Tibial artery (tissue), 4 donors: Measurements from ENCODE around the gene OTX2.

Experiments
- DNase-seq, 2 donors: peaks; one replicate each; pipeline ENCODE4 v3.0.0-alpha.2; 2019
- H3K27ac ChIP-seq, 2 donors: fragments of 200-600 bp; sonication (generic) in 1 of 2; 1 replicate in 1 of 2; 2 replicates in 1 of 2; pipeline ENCODE4 v1.5.1; 2018 to 2019; ENCODE audit warnings: mild to moderate bottlenecking in 1 of 2
- H3K27me3 ChIP-seq, 2 donors: fragments of 200-600 bp; sonication (generic) in 1 of 2; one replicate each; pipeline versions ENCODE4 v1.5.1 to v1.6.0; 2016 to 2019
- H3K36me3 ChIP-seq, 3 donors: fragments of 200-600 bp; sonication (generic) in 2 of 3; one replicate each; pipeline ENCODE4 v1.5.1; 2016 to 2019; ENCODE audit warnings: mild to moderate bottlenecking in 2 of 3
- H3K4me1 ChIP-seq, 4 donors: fragments of 200-600 bp; sonication (generic) in 2 of 4; 1 replicate in 3 of 4; 2 replicates in 1 of 4; pipeline ENCODE4 v1.5.1; 2016 to 2019
- H3K4me3 ChIP-seq, 2 donors: fragments of 200-600 bp; sonication (generic) in 1 of 2; 1 replicate in 1 of 2; 2 replicates in 1 of 2; pipeline ENCODE4 v1.5.1; 2018 to 2019; ENCODE audit warnings: mild to moderate bottlenecking in 2 of 2
- H3K9me3 ChIP-seq, 3 donors: fragments of 200-600 bp; sonication (generic) in 1 of 3; one replicate each; pipeline ENCODE4 v1.5.1; 2016 to 2019
- CTCF ChIP-seq, 2 experiments: fragments of 200-600 bp in 1 of 2; fragments of 450-650 bp in 1 of 2; IDR thresholded peaks; one replicate each; pipeline ENCODE4 v1.5.1; 2017 to 2019; ENCODE audit warnings: antibody characterized with exemption in 2 of 2, mild to moderate bottlenecking in 1 of 2, moderate library complexity in 1 of 2
- intact Hi-C: fragments of 100-400 bp; cut with DNase I; formaldehyde crosslinking; loops from one replicate; pipeline ENCODE4 v1.15.0; 2023; ENCODE audit warnings: low total_unique reads

OTX2 gene

GRCh38 chr14:56815745-56816144 lies 5.5 kb upstream of the OTX2 start:
- Histone ChIP-seq H3K4me1 (peaks cover 0 to 5% (median 0%) of the 10 kb centered on the region in 4 donors), H3K9me3 (no peaks in the 10 kb centered on the region), H3K4me3 (no peak overlapping the region), H3K27ac (no peak overlapping the region), H3K36me3 (no peaks in the 10 kb centered on the region), H3K27me3 (peaks cover 5 to 76% of the 10 kb centered on the region in 2 donors)
- intact Hi-C loops: no loop called here
- TF ChIP-seq CTCF (IDR thresholded peaks at IDR 0.05): no peak
- no peak for DNase-seq

GRCh38 chr14:56814969-56815700 lies 4.9 kb upstream of the OTX2 start:
- Histone ChIP-seq H3K27ac (no peak overlapping the region), H3K4me1 (peaks cover 0 to 5% (median 0%) of the 10 kb centered on the region in 4 donors), H3K4me3 (no peak overlapping the region), H3K9me3 (no peaks in the 10 kb centered on the region), H3K27me3 (peaks cover 5 to 78% of the 10 kb centered on the region in 2 donors), H3K36me3 (no peaks in the 10 kb centered on the region)
- DNase-seq: no peak
- intact Hi-C loops: no loop called here
- TF ChIP-seq CTCF (IDR thresholded peaks at IDR 0.05): no peak

- intact Hi-C loops: no loop called here
- Histone ChIP-seq H3K4me3 (no peak overlapping the region), H3K27me3 (peaks cover 5 to 84% of the 10 kb centered on the region in 2 donors), H3K36me3 (no peaks in the 10 kb centered on the region), H3K9me3 (no peaks in the 10 kb centered on the region), H3K27ac (no peak overlapping the region), H3K4me1 (peaks cover 0 to 8% (median 2%) of the 10 kb centered on the region in 4 donors)
- no peak for TF ChIP-seq CTCF (IDR thresholded peaks at IDR 0.05)
- DNase-seq: no peak
These were observed 4.3 kb upstream of the OTX2 start for GRCh38 chr14:56814519-56814959.

- Histone ChIP-seq H3K27me3 (peaks cover 8 to 92% of the 10 kb centered on the region in 2 donors), H3K36me3 (no peaks in the 10 kb centered on the region), H3K9me3 (no peaks in the 10 kb centered on the region), H3K4me1 (peaks cover 0 to 22% (median 15%) of the 10 kb centered on the region in 4 donors), H3K27ac (no peak overlapping the region), H3K4me3 (no peak overlapping the region)
- no peak for DNase-seq
- intact Hi-C loops: no loop called here
- no peak for TF ChIP-seq CTCF (IDR thresholded peaks at IDR 0.05)
These were observed 2.9 kb upstream of the OTX2 start for GRCh38 chr14:56813143-56813551.

GRCh38 chr14:56812364-56813141 lies 2.3 kb upstream of the OTX2 start:
- intact Hi-C loops: no loop called here
- no peak overlapping the region for H3K27ac ChIP-seq
- no peak for TF ChIP-seq CTCF (IDR thresholded peaks at IDR 0.05)
- peaks cover 8 to 92% of the 10 kb centered on the region in 2 donors for H3K27me3 ChIP-seq
- DNase-seq: no peak
- no peaks in the 10 kb centered on the region for H3K9me3 ChIP-seq
- H3K4me3 ChIP-seq: no peak overlapping the region
- no peaks in the 10 kb centered on the region for H3K36me3 ChIP-seq
- H3K4me1 ChIP-seq: peaks cover 0 to 28% (median 18%) of the 10 kb centered on the region in 4 donors
